ENCODE measurements around the gene CDK14.

Gene CDK14

GRCh38 chr7:90645784-90646183 lies 49.7 kb downstream of the CDK14 start:
- DNase-seq = no peak

GRCh38 chr7:90648107-90648506 lies 52.0 kb downstream of the CDK14 start:
- no peak for DNase-seq

- no peak for DNase-seq
These were observed 52.7 kb downstream of the CDK14 start for GRCh38 chr7:90648834-90649233.

DNA sequence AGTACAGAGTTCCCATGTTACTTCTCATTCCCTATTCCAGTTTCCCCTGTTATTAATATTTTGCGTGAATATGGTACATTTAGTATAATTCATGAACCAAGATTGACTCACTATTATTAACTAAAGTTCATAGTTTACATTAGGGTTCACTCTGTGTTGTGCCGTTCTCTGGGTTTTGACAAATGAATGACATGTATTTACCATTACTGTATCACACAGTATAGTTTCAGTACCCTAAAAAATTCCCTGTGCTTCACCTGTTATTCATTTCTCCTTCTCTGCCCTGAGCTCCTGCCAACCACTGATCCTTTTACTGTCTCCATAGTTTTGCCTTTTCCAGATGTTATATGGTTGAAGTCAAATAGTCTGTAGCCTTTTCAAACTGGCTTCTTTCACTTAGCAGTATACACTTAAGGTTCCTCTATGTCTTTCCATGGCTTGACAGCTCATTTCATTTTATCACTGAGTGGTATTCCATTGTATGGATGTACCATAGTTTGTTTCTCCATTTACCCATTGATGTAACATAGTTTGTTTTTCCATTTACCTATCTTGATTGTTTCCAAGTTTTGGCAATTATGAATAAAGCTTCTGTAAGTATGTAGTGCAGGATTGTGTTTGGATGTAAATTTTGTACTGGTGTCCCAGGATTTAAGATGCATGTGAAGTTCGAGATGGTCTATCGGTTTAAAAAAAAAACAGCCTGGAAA lies 58.8 kb downstream of the CDK14 start:
- DNase-seq = no peak

- no peak for DNase-seq
These were observed 59.4 kb downstream of the CDK14 start for GRCh38 chr7:90655566-90655965.

DNA sequence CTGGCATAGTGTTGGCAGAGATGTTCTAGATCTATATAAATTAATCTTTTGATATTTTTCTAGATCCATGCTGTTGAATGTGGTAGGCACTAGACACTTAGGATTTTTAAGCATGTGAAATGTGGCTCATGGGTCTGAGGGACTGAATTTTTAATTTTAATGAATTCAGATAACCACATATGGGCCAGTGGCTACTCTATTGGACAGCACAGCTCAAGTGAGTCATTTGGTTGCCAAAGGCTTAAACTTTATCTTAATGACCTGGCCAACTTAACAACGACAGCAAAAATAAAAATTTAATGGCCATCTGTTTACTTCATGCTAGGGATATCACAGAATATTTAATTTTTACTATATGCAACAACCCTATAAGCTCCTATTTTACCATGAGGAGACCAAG lies 61.4 kb downstream of the CDK14 start:
- DNase-seq = no peak

- DNase-seq = no peak
These were observed 64.0 kb downstream of the CDK14 start for GRCh38 chr7:90660100-90660499.

GRCh38 chr7:90660819-90661218 lies 64.7 kb downstream of the CDK14 start:
- no peak for DNase-seq

DNA sequence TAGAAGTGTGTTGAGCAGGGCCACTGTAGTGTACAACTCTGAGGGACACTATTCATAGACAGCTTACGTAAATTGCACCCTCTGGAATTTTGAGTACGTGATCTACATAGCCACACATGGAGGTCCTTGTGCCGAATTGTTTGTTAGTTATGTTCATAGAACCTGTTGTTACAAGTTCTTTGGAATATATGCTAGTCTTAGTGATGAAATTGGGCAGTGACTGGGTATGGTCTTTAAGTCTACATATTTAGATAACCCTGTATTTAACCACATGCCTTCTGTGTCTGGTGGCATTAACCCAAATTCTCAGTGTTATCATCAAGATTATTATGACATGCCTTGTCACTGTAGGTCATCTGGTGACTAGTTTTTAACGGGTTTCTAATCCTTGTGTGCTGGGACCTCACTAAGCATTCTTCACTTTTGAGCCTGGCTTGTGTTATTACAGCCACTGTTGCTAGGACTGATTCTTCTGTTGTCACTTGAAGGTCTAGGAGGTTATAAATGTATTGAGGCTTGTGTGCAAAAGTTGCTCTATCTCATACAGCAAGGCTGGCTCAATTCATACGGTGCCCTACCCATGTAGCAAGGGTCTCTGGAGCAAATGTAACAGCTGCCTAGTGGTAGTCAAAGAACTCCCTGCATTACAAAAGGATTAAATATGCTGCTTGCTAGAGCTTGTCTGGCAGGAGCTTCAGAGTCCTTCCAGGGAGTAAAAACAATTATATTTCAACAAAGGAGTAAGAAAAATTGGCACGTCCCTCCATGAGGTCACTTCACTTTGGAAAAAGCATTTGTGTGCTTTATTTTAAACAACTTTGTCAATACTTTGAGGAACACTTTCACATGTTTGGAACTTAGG lies 65.4 kb downstream of the CDK14 start:
- no peak for DNase-seq

GRCh38 chr7:90663176-90663575 lies 67.1 kb downstream of the CDK14 start:
- no peak for DNase-seq

DNA sequence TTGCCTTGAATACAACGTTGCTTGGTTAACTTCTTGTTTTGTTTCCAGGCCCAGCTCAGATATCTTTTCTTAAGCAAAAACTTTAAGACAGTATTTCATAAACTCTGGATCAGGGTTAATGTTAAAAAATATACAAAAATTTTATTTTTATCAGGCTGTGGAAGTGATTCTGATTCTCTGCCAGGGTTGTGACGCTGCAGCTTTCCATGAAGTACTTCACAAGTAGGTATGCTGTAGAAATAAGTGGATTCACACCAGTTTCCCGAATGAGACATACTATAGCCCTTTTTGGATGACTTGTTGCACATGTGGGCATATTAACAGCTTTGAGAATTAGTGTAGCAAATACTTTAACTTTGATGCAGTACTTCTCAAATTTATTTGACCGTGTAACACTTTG lies 70.1 kb downstream of the CDK14 start:
- DNase-seq = no peak

DNA sequence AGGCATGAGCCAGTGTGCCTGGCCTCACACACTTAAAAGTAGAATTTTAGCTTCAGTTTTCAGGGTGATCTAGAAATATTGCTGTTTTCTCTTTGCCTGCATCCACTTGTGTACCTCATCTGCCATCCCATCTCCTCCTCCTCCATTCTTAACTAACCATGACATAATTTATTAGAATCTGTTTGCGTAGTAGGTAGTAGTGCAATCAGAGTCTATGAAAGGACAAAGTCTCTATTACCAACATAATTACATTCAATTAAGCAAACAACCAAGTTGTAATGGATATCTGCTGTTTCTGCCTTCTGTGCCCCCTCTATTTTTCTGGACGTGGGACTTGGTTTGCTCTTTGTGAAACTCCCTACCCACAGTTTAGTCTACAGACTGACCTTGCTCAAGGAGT lies 72.9 kb downstream of the CDK14 start:
- DNase-seq = no peak

- no peak for DNase-seq
These were observed 73.4 kb downstream of the CDK14 start for GRCh38 chr7:90669492-90669891.

GRCh38 chr7:90671571-90671970 lies 75.5 kb downstream of the CDK14 start:
- no peak for DNase-seq

DNA sequence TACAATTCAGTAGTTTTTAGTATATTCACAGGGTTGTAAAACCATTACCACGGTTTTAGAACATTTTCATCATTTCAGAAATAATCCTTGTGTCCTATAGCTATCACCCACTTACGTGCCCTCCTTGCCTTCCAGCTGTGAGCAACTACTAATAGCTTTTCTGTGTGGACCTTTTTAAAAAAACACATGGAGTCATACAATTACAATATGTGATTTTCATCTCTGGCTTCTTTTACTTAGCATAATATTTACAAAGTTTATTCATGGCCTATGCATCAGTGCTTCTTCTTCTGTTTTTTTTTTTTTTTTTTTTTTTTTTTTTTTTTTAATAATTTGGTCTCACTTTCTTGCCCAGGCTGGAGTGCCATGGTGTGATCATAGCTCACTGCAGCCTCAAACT lies 76.1 kb downstream of the CDK14 start:
- DNase-seq = no peak

DNA sequence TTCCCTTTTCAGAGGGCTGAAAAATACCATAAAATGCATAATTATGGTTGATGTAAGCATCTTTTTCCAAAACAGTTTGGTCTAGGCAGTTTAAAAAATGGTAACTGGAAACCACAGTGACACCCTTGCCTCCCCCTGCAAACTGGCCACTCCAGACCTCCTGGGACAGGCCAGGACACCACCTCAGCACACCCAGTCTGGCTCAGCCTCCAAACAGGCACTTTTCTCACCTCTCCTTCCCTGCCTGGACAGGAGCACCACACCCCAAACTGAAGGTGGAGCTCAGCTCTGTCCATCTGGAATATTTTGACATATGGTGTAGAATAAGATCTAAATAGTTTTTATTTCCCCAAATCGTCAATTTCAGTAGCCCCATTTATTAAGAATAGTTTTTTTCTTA lies 78.5 kb downstream of the CDK14 start:
- no peak for DNase-seq

- DNase-seq = no peak
These were observed 79.9 kb downstream of the CDK14 start for GRCh38 chr7:90675982-90676381.

DNA sequence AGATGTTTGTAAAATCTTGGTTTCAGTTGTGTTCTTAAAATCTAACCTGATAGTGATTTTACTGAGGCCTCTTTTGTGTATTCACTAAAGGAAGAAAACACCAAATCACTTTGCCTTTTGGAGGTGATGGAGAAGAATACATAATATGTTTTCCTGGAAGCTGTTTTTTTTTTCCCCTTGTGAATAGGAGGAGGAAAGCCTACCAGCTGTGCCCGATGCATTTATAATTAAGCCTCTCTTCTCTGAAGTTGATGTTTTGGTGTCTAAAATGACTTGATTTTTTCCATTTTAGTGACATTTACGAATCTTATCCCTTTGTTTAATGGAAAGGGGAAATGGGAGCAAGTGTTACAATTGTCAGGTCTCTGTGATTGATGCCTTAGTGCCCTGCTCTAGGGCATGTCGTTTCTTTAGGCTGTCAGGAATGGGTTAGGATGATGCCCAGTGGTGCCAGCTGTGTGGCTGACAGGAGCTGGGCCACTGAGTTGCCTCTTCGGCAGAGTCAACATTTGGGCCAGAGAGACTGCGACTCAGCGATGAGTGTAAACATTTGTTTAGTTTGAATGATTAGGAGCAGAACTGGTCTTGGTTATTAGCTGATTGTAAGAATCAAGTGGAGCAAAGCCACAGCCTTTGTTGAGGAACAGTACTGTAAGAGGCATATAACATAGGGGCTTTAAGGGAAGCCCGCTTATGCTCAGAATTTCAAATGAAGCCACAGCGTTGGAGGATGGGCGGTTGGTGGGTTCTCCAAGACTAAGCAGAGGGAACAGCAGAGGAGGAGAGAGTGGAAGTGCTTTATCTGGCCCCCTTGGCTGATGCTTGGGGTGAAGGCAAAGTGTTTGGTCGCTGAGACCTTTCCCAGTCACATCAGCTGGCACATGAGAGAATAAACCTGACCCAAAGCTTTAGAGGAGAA lies 81.6 kb downstream of the CDK14 start:
- DNase-seq = no peak

DNA sequence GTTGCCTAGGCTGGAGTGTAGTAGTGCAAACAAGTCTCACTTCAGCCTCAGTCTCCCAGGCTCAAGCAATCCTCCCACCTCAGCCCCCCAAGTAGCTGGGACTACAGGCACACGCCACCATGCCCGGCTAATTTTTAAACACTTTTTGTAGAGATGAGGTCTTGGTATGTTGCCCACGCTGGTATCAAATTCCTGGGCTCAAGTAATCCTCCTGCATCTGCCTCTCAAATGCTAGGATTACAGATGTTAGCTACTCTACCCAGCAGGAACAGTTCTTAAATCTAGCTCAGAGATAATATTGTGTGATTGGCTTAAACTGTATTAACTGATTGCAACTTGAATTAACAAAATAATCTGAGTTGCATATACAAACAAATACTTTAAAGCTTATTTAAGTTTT lies 82.9 kb downstream of the CDK14 start:
- no peak for DNase-seq

DNA sequence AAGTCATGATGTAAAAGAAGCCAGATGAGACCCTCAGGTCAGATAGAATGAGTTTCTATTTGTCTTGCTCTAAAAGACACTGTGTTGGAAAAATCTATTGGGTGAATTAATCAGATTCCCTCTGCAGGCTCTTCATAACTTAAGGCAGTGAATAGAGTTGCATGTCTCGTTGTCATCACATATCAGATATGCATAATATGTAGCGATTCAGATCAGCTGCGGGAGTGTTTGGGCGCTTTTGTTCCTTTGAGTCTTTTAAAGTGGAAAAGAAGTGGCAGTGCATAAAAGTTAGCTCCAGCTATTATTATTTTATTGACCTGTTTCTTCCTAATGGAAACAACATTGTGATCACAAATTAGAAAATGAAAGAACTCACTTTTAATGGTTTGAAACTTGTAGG lies 84.4 kb downstream of the CDK14 start:
- no peak for DNase-seq

GRCh38 chr7:90681336-90682022 lies 85.4 kb downstream of the CDK14 start:
- DNase-seq = no peak

GRCh38 chr7:90686146-90686545 lies 90.0 kb downstream of the CDK14 start:
- no peak for DNase-seq

DNA sequence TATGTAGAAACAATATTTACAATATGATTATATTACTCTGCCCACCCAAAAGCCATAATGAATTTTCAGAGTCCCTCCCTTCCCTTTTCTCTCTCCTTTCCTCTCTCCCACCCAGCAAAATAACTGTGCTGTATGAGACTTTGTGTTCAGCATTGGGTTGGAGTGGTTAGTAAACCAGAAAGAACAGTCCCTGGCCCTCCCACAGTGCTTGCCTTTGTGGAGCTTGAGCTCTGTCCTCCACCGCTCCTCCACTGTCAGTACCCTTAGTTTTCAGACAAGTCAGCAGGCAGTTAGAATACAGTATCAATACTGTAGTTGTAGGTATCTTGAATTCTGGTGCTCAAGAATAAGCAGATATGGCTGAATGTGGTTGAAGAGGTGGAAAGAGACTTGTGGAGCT lies 92.7 kb downstream of the CDK14 start:
- DNase-seq = no peak
